ES-I3 (cell line): ENCODE data around the gene ATF2.

Experiments
- H3K36me3 ChIP-seq: 2 replicates; pipeline ENCODE4 v1.6.1; 2013; ENCODE audit warnings: mild to moderate bottlenecking, low read length, control low read depth, moderate library complexity; ENCODE audit not compliant: insufficient read depth
- H3K4me1 ChIP-seq: 2 replicates; pipeline ENCODE4 v1.6.1; 2013; ENCODE audit warnings: mild to moderate bottlenecking, control low read depth, low read length; ENCODE audit not compliant: insufficient read depth
- H3K9ac ChIP-seq: 2 replicates; pipeline ENCODE4 v1.6.1; 2013; ENCODE audit warnings: low read depth, mild to moderate bottlenecking, low read length, moderate library complexity
- H3K9me3 ChIP-seq: 2 replicates; pipeline ENCODE4 v1.6.1; 2013; ENCODE audit warnings: mild to moderate bottlenecking, low read length, moderate library complexity; ENCODE audit not compliant: control insufficient read depth, insufficient read depth

The ATF2 gene, protein sequence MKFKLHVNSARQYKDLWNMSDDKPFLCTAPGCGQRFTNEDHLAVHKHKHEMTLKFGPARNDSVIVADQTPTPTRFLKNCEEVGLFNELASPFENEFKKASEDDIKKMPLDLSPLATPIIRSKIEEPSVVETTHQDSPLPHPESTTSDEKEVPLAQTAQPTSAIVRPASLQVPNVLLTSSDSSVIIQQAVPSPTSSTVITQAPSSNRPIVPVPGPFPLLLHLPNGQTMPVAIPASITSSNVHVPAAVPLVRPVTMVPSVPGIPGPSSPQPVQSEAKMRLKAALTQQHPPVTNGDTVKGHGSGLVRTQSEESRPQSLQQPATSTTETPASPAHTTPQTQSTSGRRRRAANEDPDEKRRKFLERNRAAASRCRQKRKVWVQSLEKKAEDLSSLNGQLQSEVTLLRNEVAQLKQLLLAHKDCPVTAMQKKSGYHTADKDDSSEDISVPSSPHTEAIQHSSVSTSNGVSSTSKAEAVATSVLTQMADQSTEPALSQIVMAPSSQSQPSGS

GRCh38 chr2:175167792-175168563 is at the start of gene ATF2:
ATF2 (minus strand) TSS chr2:175168203; CDS start chr2:175136443, 31,760 bp downstream.
- Histone ChIP-seq H3K36me3 (no peaks in the 10 kb centered on the region), H3K4me1 (0 out of 2 replicates have a peak, but pooled peaks cover 3% of the 10 kb centered on the region), H3K9me3 (no peaks in the 10 kb centered on the region), H3K9ac (peak within 1 kb of the TSS; percentile 94)

- H3K9ac ChIP-seq: no peak overlapping the region
- no peaks in the 10 kb centered on the region for H3K36me3 ChIP-seq
- H3K9me3 ChIP-seq: no peaks in the 10 kb centered on the region
- H3K4me1 ChIP-seq: no peaks in the 10 kb centered on the region
Observed at GRCh38 chr2:175207741-175208438, 39.9 kb upstream of the ATF2 start.

DNA sequence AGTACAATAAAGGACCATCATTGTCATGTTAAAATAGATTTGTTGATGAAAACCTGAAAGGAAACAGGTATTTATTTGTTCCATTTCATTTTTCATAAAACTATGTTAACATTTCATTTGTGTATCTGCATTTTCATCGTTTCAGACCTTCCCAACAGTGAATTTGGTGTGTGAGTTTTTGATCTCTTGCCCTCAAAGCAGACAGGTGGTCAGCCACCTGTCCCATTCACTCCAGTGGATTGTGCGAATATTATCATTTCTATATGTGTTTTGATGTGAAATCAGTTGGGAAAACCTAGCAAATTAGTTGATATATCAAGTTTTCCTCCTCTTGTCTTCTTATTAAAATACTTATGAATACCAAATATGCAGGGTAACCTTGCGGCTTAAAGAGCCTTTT is 38.9 kb upstream of the ATF2 start:
- no peaks in the 10 kb centered on the region for H3K9me3 ChIP-seq
- no peaks in the 10 kb centered on the region for H3K36me3 ChIP-seq
- no peak overlapping the region for H3K9ac ChIP-seq
- no peaks in the 10 kb centered on the region for H3K4me1 ChIP-seq

DNA sequence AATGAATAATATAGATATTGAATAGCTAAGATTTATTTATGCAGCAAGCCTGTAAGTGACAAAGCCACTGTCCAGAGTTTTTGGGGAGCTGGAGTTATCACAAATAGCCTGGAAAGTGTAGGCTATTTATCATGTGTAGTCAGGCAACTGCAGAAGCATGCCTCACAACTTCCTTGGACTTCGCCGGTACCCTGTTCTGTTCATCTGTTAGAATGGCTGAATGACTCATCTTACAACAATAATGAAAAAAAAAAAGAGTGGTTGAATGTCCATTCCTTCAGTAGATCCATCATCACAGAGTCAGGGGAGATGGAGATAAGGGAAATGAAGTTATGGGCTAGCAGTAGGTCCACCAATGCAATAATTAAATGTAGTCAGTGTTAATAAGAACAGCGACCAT is 37.5 kb upstream of the ATF2 start:
- H3K9ac ChIP-seq: no peak overlapping the region
- H3K9me3 ChIP-seq: no peaks in the 10 kb centered on the region

DNA sequence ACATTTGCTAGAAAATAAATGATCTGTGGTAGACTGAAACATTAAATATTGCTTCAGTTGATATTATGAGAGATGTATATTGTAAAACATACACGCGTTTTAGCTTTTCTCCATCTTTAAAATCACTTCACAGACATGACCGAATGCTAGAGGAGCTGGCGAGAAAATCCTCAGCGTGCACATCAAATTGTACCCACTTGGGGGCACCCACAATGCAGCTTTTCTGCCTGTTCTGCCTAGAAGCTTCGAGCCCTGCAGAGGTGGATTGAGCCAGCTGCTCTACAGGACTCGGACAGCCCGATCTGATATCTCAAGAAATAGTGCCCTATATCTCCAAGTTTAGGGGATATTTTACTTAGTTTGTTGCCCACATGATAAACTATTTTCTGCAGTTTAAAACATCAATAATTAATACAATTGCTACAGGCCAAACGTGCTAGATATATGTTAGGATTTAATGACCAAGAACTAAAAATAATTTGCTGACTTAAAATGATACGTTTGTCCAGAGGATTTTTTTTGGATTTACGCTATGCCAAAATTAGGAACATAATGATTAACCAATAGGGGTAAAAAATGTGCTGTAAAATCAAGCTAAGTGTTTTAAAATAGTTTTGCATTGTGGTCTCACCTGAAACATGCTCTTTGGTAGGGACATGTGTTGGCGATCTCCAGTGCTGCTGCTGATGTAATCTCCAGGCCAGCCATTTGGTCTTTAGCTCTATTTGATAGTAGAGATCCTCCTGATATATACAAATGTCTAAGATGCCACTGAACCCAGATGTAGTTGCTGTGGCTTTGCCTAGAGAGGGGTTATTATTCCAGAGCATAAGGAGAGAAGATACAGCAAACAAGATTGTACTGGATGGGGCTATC is 35.9 kb upstream of the ATF2 start:
- H3K36me3 ChIP-seq: no peaks in the 10 kb centered on the region
- H3K9me3 ChIP-seq: no peaks in the 10 kb centered on the region
- H3K9ac ChIP-seq: no peak overlapping the region
- H3K4me1 ChIP-seq: no peaks in the 10 kb centered on the region

More for the DNA sequence above, 37.5 kb upstream of the ATF2 start:
- Histone ChIP-seq H3K36me3 (no peaks in the 10 kb centered on the region), H3K4me1 (no peaks in the 10 kb centered on the region)

DNA sequence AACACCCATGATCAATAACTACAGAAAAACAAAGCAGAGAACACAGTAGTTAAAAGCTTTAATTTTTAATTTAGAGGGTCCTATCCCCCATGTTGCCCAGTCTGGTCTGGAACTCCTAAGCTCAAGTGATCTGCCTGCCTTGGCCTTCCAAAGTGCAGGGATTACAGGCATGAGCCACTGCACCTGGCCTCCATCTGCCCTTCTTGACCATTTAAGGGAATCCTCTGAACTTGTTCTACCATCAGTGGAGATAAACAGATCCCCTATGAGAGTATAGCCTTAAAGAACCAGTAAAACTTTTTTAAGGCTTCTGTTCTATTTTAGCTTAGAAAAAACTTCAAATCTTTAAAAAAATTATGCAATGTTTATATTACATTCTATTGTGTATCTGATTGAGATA is 27.0 kb upstream of the ATF2 start:
- H3K36me3 ChIP-seq: no peaks in the 10 kb centered on the region
- no peak overlapping the region for H3K9ac ChIP-seq
- no peaks in the 10 kb centered on the region for H3K9me3 ChIP-seq
- H3K4me1 ChIP-seq: no peaks in the 10 kb centered on the region

DNA sequence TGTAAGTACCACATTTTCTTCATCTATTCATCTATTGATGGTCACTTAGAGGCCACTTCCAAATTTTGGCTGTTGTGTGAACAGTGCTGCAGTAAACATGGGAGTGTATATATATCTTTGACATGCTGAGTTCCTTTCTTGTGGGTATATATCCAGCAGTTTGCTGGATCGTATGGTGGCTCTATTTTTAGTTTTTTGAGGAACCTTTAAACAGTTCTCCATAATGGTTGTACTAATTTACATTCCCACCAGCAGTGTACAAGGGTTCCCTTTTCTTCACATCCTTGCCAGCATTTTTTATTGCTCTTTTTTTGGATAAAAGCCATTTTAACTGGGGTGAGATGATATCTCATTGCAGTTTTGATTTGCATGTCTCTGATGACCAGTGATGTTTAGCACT is 20.8 kb upstream of the ATF2 start:
- Histone ChIP-seq H3K9ac (no peak overlapping the region), H3K36me3 (no peaks in the 10 kb centered on the region), H3K4me1 (0 out of 2 replicates have a peak, but pooled peaks cover 2% of the 10 kb centered on the region), H3K9me3 (no peaks in the 10 kb centered on the region)

DNA sequence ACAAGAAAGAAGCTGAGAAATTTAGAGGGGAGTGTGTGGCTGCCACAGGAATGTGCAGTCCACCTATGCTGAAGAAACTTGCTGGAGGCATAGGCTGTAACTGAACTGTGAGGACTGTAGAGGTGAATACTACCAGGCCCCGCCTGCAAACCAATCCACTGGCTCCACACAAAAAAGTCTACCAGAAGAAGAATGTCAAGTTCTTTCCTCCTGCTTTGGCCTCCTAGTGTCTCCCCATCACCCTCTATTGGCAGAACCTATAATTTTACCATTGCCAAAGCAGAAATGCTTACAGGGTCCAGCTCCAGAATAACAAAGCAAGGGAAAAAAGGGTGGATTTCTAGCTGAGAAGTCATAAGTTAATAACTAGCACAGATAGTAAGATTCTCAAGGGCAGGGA is 19.4 kb upstream of the ATF2 start:
- no peaks in the 10 kb centered on the region for H3K36me3 ChIP-seq
- H3K9ac ChIP-seq: no peak overlapping the region
- H3K9me3 ChIP-seq: no peaks in the 10 kb centered on the region
- 0 out of 2 replicates have a peak, but pooled peaks cover 2% of the 10 kb centered on the region for H3K4me1 ChIP-seq

DNA sequence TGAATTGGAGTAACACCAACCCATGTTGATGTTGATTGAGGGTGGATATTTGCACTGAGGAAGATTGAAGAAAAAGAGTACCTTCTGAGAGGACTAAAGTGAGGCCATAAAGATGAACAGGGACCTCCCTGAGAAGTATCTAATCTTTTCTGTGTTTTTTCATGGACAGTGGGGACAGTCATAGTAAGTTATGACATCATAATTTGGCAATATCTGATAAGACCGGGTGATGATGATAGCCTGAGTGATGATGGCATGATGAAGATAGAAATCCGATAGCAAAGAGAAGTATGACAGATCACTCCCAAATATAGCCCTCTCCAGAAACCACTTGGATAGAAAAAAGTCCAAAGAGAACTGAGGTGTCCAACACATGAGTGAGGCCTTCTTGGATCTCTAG is 15.7 kb upstream of the ATF2 start:
- Histone ChIP-seq H3K9ac (no peak overlapping the region), H3K4me1 (peaks cover 5% of the 10 kb centered on the region; the same call in 1 of the 2 replicates), H3K36me3 (peaks cover 8% of the 10 kb centered on the region; the same call in 1 of the 2 replicates), H3K9me3 (no peaks in the 10 kb centered on the region)

- Histone ChIP-seq H3K4me1 (peaks cover 3% of the 10 kb centered on the region; the same call in 1 of the 2 replicates), H3K9me3 (no peaks in the 10 kb centered on the region), H3K36me3 (peaks cover 12% of the 10 kb centered on the region; the same call in 1 of the 2 replicates), H3K9ac (peak overlapping the region; percentile 92)
Observed at GRCh38 chr2:175181877-175182308, 13.9 kb upstream of the ATF2 start.

DNA sequence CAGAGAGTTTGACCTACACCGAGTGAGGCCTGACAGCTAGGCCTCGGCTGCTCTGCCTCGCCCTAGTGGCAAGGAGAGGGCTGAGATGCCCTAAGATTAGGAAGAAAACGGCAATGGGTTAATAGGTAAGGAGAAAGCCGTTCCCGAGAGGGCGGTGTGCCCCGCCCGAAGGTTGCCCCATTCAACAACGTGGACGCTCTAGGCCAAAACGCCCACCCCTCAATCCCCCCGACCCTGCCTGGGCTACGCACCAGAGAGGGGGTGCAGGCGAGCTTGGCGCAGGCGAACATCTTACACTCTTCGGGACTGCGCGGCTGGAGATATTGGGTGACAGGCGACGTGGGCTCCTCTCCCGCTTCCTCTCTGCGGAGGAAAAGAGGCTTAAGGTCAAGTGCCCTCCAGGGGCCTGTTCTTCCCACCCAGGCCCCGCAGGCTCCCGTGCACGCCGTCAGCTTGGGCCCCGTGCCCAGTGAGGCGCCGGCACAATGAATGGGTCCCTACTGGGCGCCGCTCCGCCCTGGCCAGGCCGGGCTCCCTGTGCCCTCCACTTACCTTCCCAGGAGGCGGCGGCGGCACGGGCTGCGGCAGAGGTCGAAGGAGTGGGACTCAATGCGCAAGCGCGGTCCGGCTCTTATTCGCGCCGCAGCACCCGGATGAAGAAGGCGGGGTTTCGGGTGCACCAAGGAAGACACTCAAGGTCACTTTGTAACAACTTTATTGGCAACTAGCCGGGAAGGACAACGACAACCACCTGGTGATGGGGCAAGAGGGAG is 13.3 kb upstream of the ATF2 start, which contains the start of gene ATP5MC3:
ATP5MC3 (minus strand) TSS at position 607 of the 773 bp plus-strand sequence; CDS start at position 290, 317 bp downstream.
- Histone ChIP-seq H3K36me3 (peaks cover 12% of the 10 kb centered on the region; the same call in 1 of the 2 replicates), H3K9ac (peak within 1 kb of the TSS; percentile 92), H3K9me3 (no peaks in the 10 kb centered on the region), H3K4me1 (peaks cover 3% of the 10 kb centered on the region; the same call in 1 of the 2 replicates)

DNA sequence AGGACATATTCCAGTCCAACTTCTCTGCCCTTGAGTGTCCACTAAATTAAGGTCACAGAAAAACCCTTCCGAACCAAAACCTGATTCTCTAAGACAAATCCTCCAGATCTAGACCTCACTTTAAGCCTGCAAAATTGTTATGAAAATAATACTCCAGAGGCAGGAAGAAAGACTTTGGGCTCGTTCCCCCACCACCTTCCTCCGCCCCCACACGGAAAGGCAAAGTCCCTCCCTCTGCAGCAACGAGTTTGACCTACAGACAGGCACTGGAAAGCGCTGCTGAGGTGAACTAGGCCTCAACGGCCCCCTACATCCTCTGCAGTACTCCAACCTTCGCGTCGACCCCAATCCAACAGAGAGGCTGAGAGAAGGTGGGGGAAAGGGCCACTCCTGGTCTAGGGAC is 12.7 kb upstream of the ATF2 start:
- H3K4me1 ChIP-seq: peaks cover 3% of the 10 kb centered on the region; the same call in 1 of the 2 replicates
- no peaks in the 10 kb centered on the region for H3K9me3 ChIP-seq
- H3K36me3 ChIP-seq: peaks cover 12% of the 10 kb centered on the region; the same call in 1 of the 2 replicates
- H3K9ac ChIP-seq: peak overlapping the region; percentile 92
